ENCODE data around the gene HOXD13. TPM values are rescaled to one million over a fixed set of nuclear protein-coding genes. Genes with fewer than 3 reads are reported as not detected.

The HOXD13 gene
- total RNA-seq, 1 experiment from 2014 or later = not detected

- BruUV-seq (replicated peaks) = no TSS peak
- H3K27me3 ChIP-seq (ENCODE audit: insufficient read depth, low read depth) = peaks cover 60% of the 10 kb centered on the region
- intact Hi-C loops (cut with micrococcal nuclease; ENCODE audit: unreplicated experiment) = loop anchor here (5.0 kb wide), 1 partner anchor 1035 kb away; no protein-coding TSS in a partner anchor
- no peaks in the 10 kb centered on the region for H3K9me2 ChIP-seq (ENCODE audit: insufficient read depth)
- POLR2A ChIA-PET (ENCODE audit: unreplicated experiment) = no interaction called here
- no peaks in the 10 kb centered on the region for H3F3A ChIP-seq (ENCODE audit: insufficient read depth, low read depth)
- no peak overlapping the region for H3K4me2 ChIP-seq
- no peaks in the 10 kb centered on the region for H3K79me2 ChIP-seq (ENCODE audit: low read depth)
- H3K4me3 ChIP-seq = no peak overlapping the region
- no peak overlapping the region for H3K27ac ChIP-seq
- H3K4me1 ChIP-seq (replicated peaks; ENCODE audit: insufficient read depth) = no peaks in the 10 kb centered on the region
- H3K9me3 ChIP-seq (ENCODE audit: insufficient read depth, low read depth) = no peaks in the 10 kb centered on the region
- no peak overlapping the region for H2AFZ ChIP-seq
- CTCF ChIA-PET = no interaction called here
- no peak for TF ChIP-seq EZH2 (IDR thresholded peaks at IDR 0.05; ENCODE audit: low read depth)
- TF ChIP-seq CTCF (conservative IDR thresholded peaks at IDR 0.05) = no peak
- no peaks in the 10 kb centered on the region for H4K20me1 ChIP-seq (ENCODE audit: insufficient read depth)
- DNase-seq = no peak
- no peaks in the 10 kb centered on the region for H3K36me3 ChIP-seq (ENCODE audit: low read depth)
Measured at GRCh38 chr2:176111846-176112374, 19.4 kb downstream of the HOXD13 start.

DNA sequence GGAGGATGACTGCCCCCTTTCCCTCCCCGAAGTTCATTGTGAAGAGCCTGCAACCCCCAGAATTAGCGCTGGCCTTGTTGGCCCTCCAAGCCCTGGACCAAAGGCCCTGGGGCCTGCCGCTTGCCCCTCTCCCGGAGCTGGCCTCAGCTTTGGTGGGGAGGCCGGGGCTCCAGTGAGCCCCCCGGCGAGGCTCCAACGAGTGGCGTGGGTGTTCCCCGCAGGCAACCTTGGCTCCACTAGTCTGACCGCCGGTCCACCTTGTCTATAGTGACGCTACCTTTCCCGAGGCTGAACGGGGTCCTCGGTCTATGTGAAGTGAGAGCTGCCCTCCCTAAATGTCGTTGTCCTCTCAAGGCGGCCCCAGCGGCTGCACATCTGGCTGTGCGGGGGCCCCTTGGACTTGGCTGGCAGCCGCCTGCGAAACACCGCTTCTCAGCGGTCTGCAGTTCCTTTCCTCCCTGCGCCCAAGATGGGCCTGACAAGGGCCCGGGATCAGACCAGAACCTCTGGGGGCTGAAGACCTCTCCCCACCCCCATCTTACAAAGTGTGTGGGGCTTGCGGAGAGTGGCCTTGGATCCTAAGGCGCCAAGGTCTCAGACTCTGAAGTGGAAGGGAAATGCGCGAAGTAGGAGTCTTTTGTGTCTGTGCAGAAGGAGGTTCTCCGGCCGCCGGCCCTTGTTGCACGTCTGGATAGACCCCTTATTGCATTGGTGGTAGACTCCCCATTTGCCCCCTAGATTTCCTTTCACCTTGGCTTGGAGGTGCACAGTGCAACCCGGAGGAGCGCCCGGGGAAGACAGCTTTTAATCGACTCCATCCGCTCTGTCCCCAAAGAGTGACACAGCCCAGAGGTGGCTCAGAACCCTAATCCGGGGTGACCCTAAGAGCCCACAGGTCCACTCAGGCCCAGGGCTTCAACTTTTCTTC is 20.1 kb downstream of the HOXD13 start:
- Histone ChIP-seq H3K4me1 (replicated peaks; ENCODE audit: insufficient read depth) (no peaks in the 10 kb centered on the region), H3K4me2 (no peak overlapping the region), H3K79me2 (ENCODE audit: low read depth) (no peaks in the 10 kb centered on the region), H4K20me1 (ENCODE audit: insufficient read depth) (no peaks in the 10 kb centered on the region), H3F3A (ENCODE audit: insufficient read depth, low read depth) (no peaks in the 10 kb centered on the region), H3K9me3 (ENCODE audit: insufficient read depth, low read depth) (no peaks in the 10 kb centered on the region), H3K9me2 (ENCODE audit: insufficient read depth) (no peaks in the 10 kb centered on the region), H3K27me3 (ENCODE audit: insufficient read depth, low read depth) (peaks cover 68% of the 10 kb centered on the region), H3K4me3 (no peak overlapping the region), H3K36me3 (ENCODE audit: low read depth) (no peaks in the 10 kb centered on the region), H3K27ac (no peak overlapping the region), H2AFZ (no peak overlapping the region)
- intact Hi-C loops (cut with micrococcal nuclease; ENCODE audit: unreplicated experiment) = loop anchor here (5.0 kb wide), 1 partner anchor 1035 kb away; no protein-coding TSS in a partner anchor
- TF ChIP-seq CTCF (conservative IDR thresholded peaks at IDR 0.05) = no peak
- no peak for TF ChIP-seq EZH2 (IDR thresholded peaks at IDR 0.05; ENCODE audit: low read depth)
- no peak for DNase-seq
- no TSS peak for BruUV-seq (replicated peaks)
- CTCF ChIA-PET = interaction anchor here (0.5 to 0.6 kb wide), 4 partner anchors 328 to 1566 kb away, joined by 3 to 4 read pairs (median 3); no protein-coding TSS in a partner anchor
- POLR2A ChIA-PET (ENCODE audit: unreplicated experiment) = no interaction called here

- Histone ChIP-seq H3K9me3 (ENCODE audit: insufficient read depth, low read depth) (no peaks in the 10 kb centered on the region), H3K4me1 (replicated peaks; ENCODE audit: insufficient read depth) (no peaks in the 10 kb centered on the region), H3K4me3 (no peak overlapping the region), H3K27me3 (ENCODE audit: insufficient read depth, low read depth) (peaks cover 82% of the 10 kb centered on the region), H3K9me2 (ENCODE audit: insufficient read depth) (no peaks in the 10 kb centered on the region), H3K36me3 (ENCODE audit: low read depth) (no peaks in the 10 kb centered on the region), H3K4me2 (no peak overlapping the region), H4K20me1 (ENCODE audit: insufficient read depth) (no peaks in the 10 kb centered on the region), H3K27ac (no peak overlapping the region), H2AFZ (no peak overlapping the region), H3F3A (ENCODE audit: insufficient read depth, low read depth) (no peaks in the 10 kb centered on the region), H3K79me2 (ENCODE audit: low read depth) (no peaks in the 10 kb centered on the region)
- intact Hi-C loops (cut with micrococcal nuclease; ENCODE audit: unreplicated experiment) = loop anchor here (5.0 kb wide), 1 partner anchor 1033 kb away; no protein-coding TSS in a partner anchor
- ChIA-PET POLR2A (ENCODE audit: unreplicated experiment) (no interaction called here), CTCF (interaction anchor here (0.6 kb wide), 2 partner anchors 53 to 538 kb away, joined by 3 to 10 read pairs; no protein-coding TSS in a partner anchor)
- TF ChIP-seq EZH2 (IDR thresholded peaks at IDR 0.05; ENCODE audit: low read depth) = no peak
- TF ChIP-seq CTCF (conservative IDR thresholded peaks at IDR 0.05) = no peak
- no peak for DNase-seq
- no TSS peak for BruUV-seq (replicated peaks)
Measured at GRCh38 chr2:176114120-176114929, 21.8 kb downstream of the HOXD13 start.

All from PC-9 (cell line).